Ishikawa (cell line): ENCODE data around the gene NRROS.

Experiments used
- CEBPB ChIP-seq: IDR thresholded peaks from 2 replicates; pipeline ENCODE4 v1.6.1; 2012
- CREB1 ChIP-seq: IDR thresholded peaks from 2 replicates; pipeline ENCODE4 v1.6.1; 2012; ENCODE audit warnings: low read depth
- EGR1 ChIP-seq: IDR thresholded peaks from 2 replicates; pipeline ENCODE4 v1.6.1; 2012
- EP300 ChIP-seq: IDR thresholded peaks from 2 replicates; pipeline ENCODE4 v1.6.1; 2012; ENCODE audit warnings: borderline replicate concordance
- FOXM1 ChIP-seq: IDR thresholded peaks from 2 replicates; pipeline ENCODE4 v1.6.1; 2012; ENCODE audit warnings: low read depth, borderline replicate concordance
- MAX ChIP-seq: IDR thresholded peaks from 2 replicates; pipeline ENCODE4 v1.6.1; 2012
- NFIC ChIP-seq: IDR thresholded peaks from 2 replicates; pipeline ENCODE4 v1.6.1; 2012
- RAD21 ChIP-seq: IDR thresholded peaks from 2 replicates; pipeline ENCODE4 v1.6.1; 2012; ENCODE audit warnings: low read depth
- REST ChIP-seq: IDR thresholded peaks from 2 replicates; pipeline ENCODE4 v1.6.1; 2012; ENCODE audit warnings: low read depth, mild to moderate bottlenecking
- TAF1 ChIP-seq: IDR thresholded peaks from 2 replicates; pipeline ENCODE4 v1.6.1; 2012; ENCODE audit warnings: low read depth, mild to moderate bottlenecking
- TCF12 ChIP-seq: IDR thresholded peaks from 2 replicates; pipeline ENCODE4 v1.6.1; 2012; ENCODE audit warnings: low read depth
- TEAD4 ChIP-seq: IDR thresholded peaks from 2 replicates; pipeline ENCODE4 v1.6.1; 2012
- USF1 ChIP-seq: IDR thresholded peaks from 2 replicates; pipeline ENCODE4 v1.6.1; 2012
- YY1 ChIP-seq: IDR thresholded peaks from 2 replicates; pipeline ENCODE4 v1.6.1; 2012; ENCODE audit warnings: low read depth
- ZBTB7A ChIP-seq: IDR thresholded peaks from 2 replicates; pipeline ENCODE4 v1.6.1; 2012; ENCODE audit warnings: low read depth

The NRROS gene

DNA sequence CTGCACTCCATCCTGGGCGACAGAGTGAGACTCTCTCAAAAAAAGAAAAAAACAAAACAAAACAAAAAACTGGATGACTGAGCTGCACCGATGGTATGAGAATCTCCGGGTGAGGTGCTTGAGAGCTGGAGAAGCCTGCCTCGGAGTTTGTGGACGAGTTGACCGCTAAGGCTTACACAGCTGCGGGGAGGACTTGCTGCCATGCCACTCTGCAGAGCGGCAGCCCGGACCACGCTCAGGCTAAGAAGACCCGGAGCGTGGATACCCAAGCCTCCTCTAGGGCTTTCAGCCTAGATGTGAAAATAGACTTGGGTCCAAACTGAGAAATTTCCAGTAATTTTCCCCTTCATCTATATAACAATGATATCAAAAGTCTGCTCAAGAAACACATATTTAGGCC is 16.0 kb downstream of the NRROS start:
- TF ChIP-seq ZBTB7A, result no peak
- no peak for TF ChIP-seq YY1
- no peak for TF ChIP-seq EGR1
- no peak for TF ChIP-seq MAX
- no peak for TF ChIP-seq REST
- no peak for TF ChIP-seq TEAD4
- no peak for TF ChIP-seq CREB1
- no peak for TF ChIP-seq EP300
- no peak for TF ChIP-seq TCF12
- TF ChIP-seq CEBPB, result no peak
- no peak for TF ChIP-seq NFIC
- TF ChIP-seq RAD21, result no peak
- no peak for TF ChIP-seq FOXM1
- TF ChIP-seq USF1, result no peak
- no peak for TF ChIP-seq TAF1

DNA sequence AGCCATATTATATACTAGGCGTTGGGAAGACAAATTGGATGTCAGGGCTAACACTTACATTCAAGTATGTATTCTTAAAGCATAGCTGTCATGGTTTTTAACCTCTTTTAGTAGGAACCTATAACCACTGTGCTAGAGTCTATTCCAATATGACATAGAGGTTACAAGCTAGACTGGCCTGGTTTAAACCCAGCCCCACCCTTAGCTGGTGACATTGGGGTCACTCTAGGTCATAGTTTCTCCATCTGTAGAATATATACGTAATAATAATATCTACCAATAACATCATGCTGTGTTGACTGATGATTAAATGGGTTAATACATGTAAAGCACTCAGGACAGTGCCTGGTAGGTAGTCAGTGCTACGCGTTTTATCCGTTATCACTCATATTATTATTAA is 16.7 kb downstream of the NRROS start:
- TF ChIP-seq EGR1 (no peak), MAX (no peak), USF1 (no peak), FOXM1 (no peak), TCF12 (no peak), TAF1 (no peak), EP300 (no peak), YY1 (no peak)

GRCh38 chr3:196659901-196660351 is 20.4 kb downstream of the NRROS start:
- TF ChIP-seq YY1, result no peak
- TF ChIP-seq FOXM1, result no peak
- TF ChIP-seq CREB1, result no peak
- TF ChIP-seq MAX, result no peak
- no peak for TF ChIP-seq CEBPB
- no peak for TF ChIP-seq NFIC
- no peak for TF ChIP-seq TCF12
- TF ChIP-seq ZBTB7A, result no peak
- TF ChIP-seq RAD21, result no peak

DNA sequence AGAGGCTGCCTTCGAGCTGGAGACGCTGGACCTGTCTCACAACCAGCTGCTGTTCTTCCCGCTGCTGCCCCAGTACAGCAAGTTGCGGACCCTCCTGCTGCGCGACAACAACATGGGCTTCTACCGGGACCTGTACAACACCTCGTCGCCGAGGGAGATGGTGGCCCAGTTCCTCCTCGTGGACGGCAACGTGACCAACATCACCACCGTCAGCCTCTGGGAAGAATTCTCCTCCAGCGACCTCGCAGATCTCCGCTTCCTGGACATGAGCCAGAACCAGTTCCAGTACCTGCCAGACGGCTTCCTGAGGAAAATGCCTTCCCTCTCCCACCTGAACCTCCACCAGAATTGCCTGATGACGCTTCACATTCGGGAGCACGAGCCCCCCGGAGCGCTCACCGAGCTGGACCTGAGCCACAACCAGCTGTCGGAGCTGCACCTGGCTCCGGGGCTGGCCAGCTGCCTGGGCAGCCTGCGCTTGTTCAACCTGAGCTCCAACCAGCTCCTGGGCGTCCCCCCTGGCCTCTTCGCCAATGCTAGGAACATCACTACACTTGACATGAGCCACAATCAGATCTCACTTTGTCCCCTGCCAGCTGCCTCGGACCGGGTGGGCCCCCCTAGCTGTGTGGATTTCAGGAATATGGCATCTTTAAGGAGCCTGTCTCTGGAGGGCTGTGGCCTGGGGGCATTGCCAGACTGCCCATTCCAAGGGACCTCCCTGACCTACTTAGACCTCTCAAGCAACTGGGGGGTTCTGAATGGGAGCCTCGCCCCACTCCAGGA is 21.1 kb downstream of the NRROS start:
- no peak for TF ChIP-seq FOXM1
- 0 out of 2 replicates have a peak, but pooled peaks have one; percentile 59 for TF ChIP-seq YY1
- TF ChIP-seq NFIC, result peak; percentile 95
- no peak for TF ChIP-seq RAD21
- TF ChIP-seq EGR1, result no peak
- TF ChIP-seq USF1, result peak; percentile 43; the same call in 1 of the 2 replicates
- peak; percentile 17; the same call in 1 of the 2 replicates for TF ChIP-seq TEAD4
- TF ChIP-seq MAX, result peak; percentile 96
- 0 out of 2 replicates have a peak, but pooled peaks have one; percentile 30 for TF ChIP-seq TAF1
- TF ChIP-seq TCF12, result peak; percentile 83
- TF ChIP-seq EP300, result peak; percentile 21; the same call in 1 of the 2 replicates
- TF ChIP-seq CREB1, result no peak

DNA sequence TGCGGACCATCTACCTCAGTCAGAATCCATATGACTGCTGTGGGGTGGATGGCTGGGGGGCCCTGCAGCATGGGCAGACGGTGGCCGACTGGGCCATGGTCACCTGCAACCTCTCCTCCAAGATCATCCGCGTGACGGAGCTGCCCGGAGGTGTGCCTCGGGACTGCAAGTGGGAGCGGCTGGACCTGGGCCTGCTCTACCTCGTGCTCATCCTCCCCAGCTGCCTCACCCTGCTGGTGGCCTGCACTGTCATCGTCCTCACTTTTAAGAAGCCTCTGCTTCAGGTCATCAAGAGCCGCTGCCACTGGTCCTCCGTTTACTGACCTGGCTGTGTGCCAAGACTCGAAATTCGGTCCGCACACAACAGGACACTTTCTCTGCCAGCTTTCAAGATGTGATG is 21.9 kb downstream of the NRROS start:
- TF ChIP-seq EP300 (no peak), NFIC (peak; percentile 56), TAF1 (no peak), CEBPB (no peak), CREB1 (no peak), REST (no peak), YY1 (no peak)
